ENCODE measurements around the gene NAALADL2. TPM values are rescaled to one million over a fixed set of nuclear protein-coding genes. Genes with fewer than 3 reads are reported as not detected.

NAALADL2 gene
- polyA plus RNA-seq, 12 donors: 3.4 to 18.8 (median 9.5) TPM; not detected in 1

GRCh38 chr3:174884776-174885568 lies 25.8 kb downstream of the NAALADL2 start:
- DNase-seq: no peak

GRCh38 chr3:174891524-174892203 lies 32.5 kb downstream of the NAALADL2 start:
- DNase-seq: no peak

DNA sequence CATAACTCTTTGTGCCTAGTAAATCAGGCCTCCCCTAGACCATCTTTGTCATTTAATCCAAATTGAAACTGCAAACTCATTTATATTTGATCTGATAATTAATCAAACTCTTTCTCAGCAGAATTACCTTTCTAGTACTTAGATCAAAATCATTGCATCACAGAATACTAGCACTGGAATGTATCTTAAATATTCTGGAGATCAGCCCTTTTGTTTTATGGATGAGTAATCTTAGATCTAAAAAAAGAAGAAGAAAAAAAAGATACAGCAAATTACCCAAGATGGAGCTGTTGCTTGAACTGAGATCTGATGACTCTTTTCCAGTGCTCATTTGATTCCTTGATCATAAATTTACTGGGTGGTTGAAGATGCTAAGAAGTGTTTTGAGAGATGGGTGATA lies 47.9 kb downstream of the NAALADL2 start:
- DNase-seq: no peak

DNA sequence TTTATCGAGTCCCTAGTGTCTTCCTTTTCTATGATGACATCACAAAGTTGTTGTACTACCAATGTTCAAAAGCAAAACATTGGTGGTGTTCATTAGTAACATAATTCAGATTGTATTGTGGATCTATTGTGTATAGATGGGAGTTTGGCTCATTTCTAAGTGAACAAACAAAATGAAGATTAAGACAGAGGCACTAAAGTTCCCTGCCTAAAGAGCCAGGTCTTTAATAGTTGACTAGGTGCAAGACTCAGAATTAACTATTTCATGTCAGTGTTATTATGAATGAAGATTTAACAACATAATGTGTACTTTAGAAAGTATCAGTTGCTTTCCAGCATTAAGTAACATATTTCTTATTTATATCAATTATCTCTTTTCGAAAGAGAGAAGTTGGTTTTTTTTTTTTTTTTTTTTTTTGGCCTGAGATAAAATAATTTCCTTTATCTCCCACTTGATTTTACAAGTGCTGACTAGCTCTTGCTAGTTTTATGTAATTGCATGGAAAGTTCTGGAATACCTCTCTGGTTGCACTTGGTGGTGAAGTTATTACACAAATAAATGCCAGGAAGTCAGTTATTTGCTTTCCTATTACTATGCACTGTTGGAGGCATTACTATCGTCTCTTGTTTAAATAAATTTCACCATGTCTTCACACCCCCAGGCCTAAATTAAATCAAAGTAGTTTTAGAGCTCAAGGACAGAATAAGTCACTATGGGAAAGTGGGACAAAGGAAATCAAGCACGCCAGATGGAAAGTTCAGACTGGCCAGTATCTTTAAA lies 48.7 kb downstream of the NAALADL2 start:
- DNase-seq: no peak

- no peak for DNase-seq
These were observed 72.6 kb downstream of the NAALADL2 start for GRCh38 chr3:174931473-174932353.

GRCh38 chr3:174936590-174936989 lies 77.5 kb downstream of the NAALADL2 start:
- no peak for DNase-seq

DNA sequence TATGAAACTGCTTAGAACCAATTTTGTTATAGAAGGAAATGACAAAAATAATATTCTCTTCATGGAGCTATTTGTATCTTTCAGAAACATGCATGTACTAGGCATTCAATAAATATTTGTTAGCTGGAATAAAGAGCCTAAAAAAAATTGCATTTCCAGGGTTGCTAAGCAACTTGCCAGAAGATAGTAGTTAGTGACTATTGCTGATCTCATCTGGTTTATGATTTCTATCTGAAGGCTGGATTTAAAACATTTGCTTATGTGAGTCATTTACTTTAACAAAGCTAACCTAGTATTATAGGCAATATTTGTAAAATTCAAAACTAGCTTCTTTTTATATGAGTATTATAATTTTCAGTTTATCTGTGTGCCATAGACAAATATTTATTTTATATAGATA lies 78.3 kb downstream of the NAALADL2 start:
- DNase-seq: no peak

DNA sequence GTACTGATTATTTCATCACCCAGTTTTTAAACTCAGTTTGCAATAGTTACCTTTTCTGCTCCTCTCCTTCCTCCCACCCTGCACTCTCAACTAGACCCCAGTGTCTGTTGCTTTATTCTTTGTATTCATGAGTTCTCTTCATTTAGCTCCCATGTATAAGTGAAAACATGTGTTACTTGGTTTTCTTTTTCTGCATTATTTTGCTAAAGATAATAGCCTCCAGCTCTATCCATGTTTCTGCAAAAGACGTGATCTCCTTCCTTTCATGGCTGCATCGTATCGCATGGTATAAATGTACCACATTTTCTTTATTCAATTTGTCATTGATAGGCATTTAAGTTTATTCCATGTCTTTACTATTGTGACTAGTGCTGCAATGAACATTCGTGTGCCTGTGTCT lies 79.0 kb downstream of the NAALADL2 start:
- no peak for DNase-seq

DNA sequence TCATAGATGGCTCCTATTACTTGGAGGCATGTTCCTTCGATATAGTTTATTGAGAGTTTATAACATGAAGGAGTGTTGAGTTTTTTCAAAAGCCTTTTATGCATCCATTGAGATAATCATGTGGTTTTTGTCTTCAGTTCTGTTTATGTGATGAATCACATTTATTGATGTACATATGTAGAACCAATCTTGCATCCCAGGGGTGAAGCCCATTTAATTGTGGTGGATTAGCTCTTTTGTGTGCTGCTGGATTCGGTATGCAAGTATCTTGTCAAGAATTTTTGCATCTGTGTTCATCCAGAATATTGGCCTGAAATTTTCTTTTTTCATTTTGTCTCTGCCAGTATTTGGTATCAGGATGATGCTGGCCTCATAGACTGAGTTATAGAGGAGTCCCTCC lies 81.0 kb downstream of the NAALADL2 start:
- no peak for DNase-seq

DNA sequence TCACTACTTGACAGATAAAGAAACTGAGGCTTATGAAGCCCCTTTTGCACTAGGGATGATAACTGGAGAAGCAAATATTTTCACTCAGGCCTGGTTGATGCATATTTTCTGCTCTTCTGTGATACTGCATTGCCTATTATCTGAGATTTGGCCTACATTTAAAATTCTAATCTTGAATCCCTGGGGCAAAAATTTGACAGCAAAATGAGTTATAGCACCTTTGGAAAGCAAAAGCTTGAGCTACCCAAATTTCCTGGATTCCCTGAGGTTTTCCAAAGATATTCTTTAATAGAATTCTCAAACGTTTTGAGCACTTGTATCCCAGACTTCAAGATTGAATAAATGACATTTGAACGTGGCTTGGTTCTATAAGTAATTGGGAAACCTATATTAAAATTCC lies 86.1 kb downstream of the NAALADL2 start:
- no peak for DNase-seq

DNA sequence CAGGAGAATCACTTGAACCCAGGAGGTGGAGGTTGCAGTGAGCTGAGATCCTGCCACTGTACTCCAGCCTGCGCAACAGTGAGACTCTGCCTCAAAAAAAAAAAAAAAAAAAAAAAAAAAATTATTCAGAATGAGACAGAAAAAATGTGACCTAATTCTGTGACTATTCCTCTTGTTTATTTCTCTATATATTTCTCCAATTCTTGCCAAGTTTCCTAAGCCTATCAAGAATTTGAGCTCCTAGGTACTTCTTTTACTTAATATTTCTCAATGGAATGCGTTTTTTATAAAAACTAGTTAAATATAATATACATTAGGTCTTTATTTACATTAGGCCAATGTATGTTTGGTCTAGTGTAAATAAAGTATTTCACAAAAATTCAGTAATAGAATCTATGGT lies 86.8 kb downstream of the NAALADL2 start:
- no peak for DNase-seq

GRCh38 chr3:174949523-174949922 lies 90.4 kb downstream of the NAALADL2 start:
- peak; percentile 23 for DNase-seq

- DNase-seq: no peak
These were observed 91.9 kb downstream of the NAALADL2 start for GRCh38 chr3:174951034-174951433.

- no peak for DNase-seq
These were observed 92.4 kb downstream of the NAALADL2 start for GRCh38 chr3:174951498-174952005.

GRCh38 chr3:174953068-174953467 lies 93.9 kb downstream of the NAALADL2 start:
- DNase-seq: no peak

GRCh38 chr3:174955513-174956016 lies 96.4 kb downstream of the NAALADL2 start:
- DNase-seq: no peak

- DNase-seq: no peak
These were observed 97.9 kb downstream of the NAALADL2 start for GRCh38 chr3:174957081-174957480.

- DNase-seq: peak; percentile 13
These were observed 98.4 kb downstream of the NAALADL2 start for GRCh38 chr3:174957551-174958001.

DNA sequence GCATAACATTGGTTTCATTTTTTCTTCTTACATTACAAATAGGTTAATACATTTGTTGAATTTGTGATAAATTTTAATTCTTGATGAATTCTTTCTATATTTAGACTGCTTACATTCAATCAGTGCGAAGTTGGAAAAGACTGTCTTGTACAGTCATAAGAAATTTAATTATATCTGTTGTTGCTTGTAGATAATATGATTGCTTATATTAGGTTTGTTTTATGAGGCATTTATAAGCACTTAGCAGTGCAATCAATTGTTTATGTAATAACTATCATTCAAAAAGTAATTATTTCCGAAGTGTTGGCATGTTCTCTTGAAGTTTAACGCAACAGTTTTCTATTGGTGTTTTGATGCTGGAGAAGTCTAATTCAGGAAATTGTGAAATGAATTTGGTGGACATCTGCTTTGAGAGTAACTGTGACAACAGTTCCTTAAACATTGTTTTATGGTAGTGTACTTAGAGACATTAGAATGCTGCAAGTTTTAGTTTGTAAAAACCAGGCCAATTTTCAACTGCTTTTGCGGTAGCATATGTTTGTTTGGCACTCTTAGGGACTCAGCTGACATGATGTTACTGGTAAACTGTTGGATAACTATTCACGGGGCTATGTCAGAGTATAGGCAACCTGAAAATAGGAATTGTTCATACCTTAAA lies 99.7 kb downstream of the NAALADL2 start:
- DNase-seq: peak; percentile 17

GRCh38 chr3:174959556-174960065 lies 100.5 kb downstream of the NAALADL2 start:
- DNase-seq: no peak

Measured in muscle of arm (tissue), 12 donors.